Sigmoid colon (tissue), 7 donors: ENCODE measurements around the gene ELMO1. TPM values are rescaled to one million over a fixed set of nuclear protein-coding genes. Genes with fewer than 3 reads are reported as not detected.

Source experiments
- DNase-seq: peaks from one replicate; pipeline ENCODE4 v3.0.0-alpha.2; 2019
- H3K27ac ChIP-seq, 4 donors: fragments of 200-600 bp; sonication (generic); one replicate each; pipeline ENCODE4 v1.5.1; 2016 to 2019; ENCODE audit warnings: mild to moderate bottlenecking in 1 of 4
- H3K27me3 ChIP-seq, 3 donors: fragments of 200-600 bp; sonication (generic); one replicate each; pipeline ENCODE4 v1.5.1; 2019; ENCODE audit warnings: mild to moderate bottlenecking in 1 of 3
- H3K36me3 ChIP-seq, 4 donors: fragments of 200-600 bp; sonication (generic); one replicate each; pipeline ENCODE4 v1.5.1; 2016 to 2019
- H3K4me1 ChIP-seq, 4 donors: fragments of 200-600 bp; sonication (generic); one replicate each; pipeline ENCODE4 v1.5.1; 2017 to 2019
- H3K4me3 ChIP-seq, 4 donors: fragments of 200-600 bp; sonication (generic); one replicate each; pipeline ENCODE4 v1.5.1; 2017 to 2019; ENCODE audit warnings: mild to moderate bottlenecking in 2 of 4, moderate library complexity in 1 of 4
- H3K9me3 ChIP-seq, 4 donors: fragments of 200-600 bp in 3 of 4; sonication (generic) in 3 of 4; one replicate each; pipeline versions ENCODE4 v1.5.1 to v1.6.1; 2013 to 2019
- EP300 ChIP-seq, 4 donors: sonication (generic); formaldehyde crosslinking; IDR thresholded peaks; one replicate each; pipeline ENCODE4 v1.6.1; 2017; ENCODE audit warnings: antibody characterized with exemption in 4 of 4
- POLR2A ChIP-seq, 2 donors: fragments of 450-650 bp; IDR thresholded peaks; one replicate each; pipeline ENCODE4 v1.6.1; 2016; ENCODE audit warnings: antibody characterized with exemption in 2 of 2, mild to moderate bottlenecking in 2 of 2, moderate library complexity in 2 of 2
- POLR2AphosphoS5 ChIP-seq, 4 donors: sonication (generic); formaldehyde crosslinking; IDR thresholded peaks; one replicate each; pipeline ENCODE4 v1.6.1; 2017; ENCODE audit warnings: antibody characterized with exemption in 4 of 4
- WGBS, 2 donors: extraction: QIAGEN DNeasy Blood & Tissue Kit; methylation state at CpG; one replicate each; pipeline ENCODE4 v1.1.7; 2013; 5-methylcytosine and 5-hydroxymethylcytosine counted together
- intact Hi-C: fragments of 100-400 bp; cut with DNase I; formaldehyde crosslinking; loops from one replicate; pipeline ENCODE4 v1.15.1; 2023
- polyA plus RNA-seq, 3 donors: library from polyadenylated mRNA; stranded (reverse); fragments of 200-250 nt; gene quantifications; one replicate each; pipeline ENCODE4 v1.2.3, GENCODE V29; 2013
- total RNA-seq, 4 donors: library from RNA; depleted of rRNA; stranded (reverse); fragments of >200 nt; gene quantifications; one replicate each; pipeline ENCODE4 v1.1.0, GENCODE V29; 2016
- TF ChIP-seq, protein P1 (sequence below), 4 experiments: fragments of 450-650 bp in 3 of 4; fragments of 200-600 bp in 1 of 4; IDR thresholded peaks; one replicate each; pipeline ENCODE4 v1.5.1; 2016 to 2019; ENCODE audit warnings: antibody characterized with exemption in 4 of 4, mild to moderate bottlenecking in 3 of 4, moderate library complexity in 2 of 4
- donor health status: healthy with polysubstance abuse.
- donor health status: Bipolar disorder and iron deficiency.
- donor health status: healthy.

The ELMO1 gene
- total and polyA plus RNA-seq, 7 donors = 2.3 to 63.1 (median 33.9) TPM

- intact Hi-C loops = loop anchor here (10.0 kb wide), 2 partner anchors 70 to 160 kb away; partner anchors contain the start of gene ELMO1
- no peak overlapping the region for H3K4me3 ChIP-seq
- 62 to 73% methylated on average over 6 of the region's 6 CpGs for WGBS, 2 donors
- peaks cover 0 to 28% (median 4%) of the 10 kb centered on the region in 4 donors for H3K4me1 ChIP-seq
- H3K27ac ChIP-seq = peak overlapping the region in 1 of 4 donors; percentile 7
- TF ChIP-seq EP300 (IDR thresholded peaks at IDR 0.05) = no peak
- TF ChIP-seq POLR2A (IDR thresholded peaks at IDR 0.05) = no peak
- peak in 1 of 4 donors; percentile 8 for TF ChIP-seq POLR2AphosphoS5 (IDR thresholded peaks at IDR 0.05)
- TF ChIP-seq, protein P1, sequence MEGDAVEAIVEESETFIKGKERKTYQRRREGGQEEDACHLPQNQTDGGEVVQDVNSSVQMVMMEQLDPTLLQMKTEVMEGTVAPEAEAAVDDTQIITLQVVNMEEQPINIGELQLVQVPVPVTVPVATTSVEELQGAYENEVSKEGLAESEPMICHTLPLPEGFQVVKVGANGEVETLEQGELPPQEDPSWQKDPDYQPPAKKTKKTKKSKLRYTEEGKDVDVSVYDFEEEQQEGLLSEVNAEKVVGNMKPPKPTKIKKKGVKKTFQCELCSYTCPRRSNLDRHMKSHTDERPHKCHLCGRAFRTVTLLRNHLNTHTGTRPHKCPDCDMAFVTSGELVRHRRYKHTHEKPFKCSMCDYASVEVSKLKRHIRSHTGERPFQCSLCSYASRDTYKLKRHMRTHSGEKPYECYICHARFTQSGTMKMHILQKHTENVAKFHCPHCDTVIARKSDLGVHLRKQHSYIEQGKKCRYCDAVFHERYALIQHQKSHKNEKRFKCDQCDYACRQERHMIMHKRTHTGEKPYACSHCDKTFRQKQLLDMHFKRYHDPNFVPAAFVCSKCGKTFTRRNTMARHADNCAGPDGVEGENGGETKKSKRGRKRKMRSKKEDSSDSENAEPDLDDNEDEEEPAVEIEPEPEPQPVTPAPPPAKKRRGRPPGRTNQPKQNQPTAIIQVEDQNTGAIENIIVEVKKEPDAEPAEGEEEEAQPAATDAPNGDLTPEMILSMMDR (IDR thresholded peaks at IDR 0.05) = peak in 2 of 4 experiments; percentile 12 to 31
- H3K27me3 ChIP-seq = no peaks in the 10 kb centered on the region
- no peaks in the 10 kb centered on the region for H3K9me3 ChIP-seq
- H3K36me3 ChIP-seq = no peaks in the 10 kb centered on the region
- DNase-seq = peak; percentile 69
Observed at GRCh38 chr7:37284805-37285231, 163.8 kb downstream of the ELMO1 start.

DNA sequence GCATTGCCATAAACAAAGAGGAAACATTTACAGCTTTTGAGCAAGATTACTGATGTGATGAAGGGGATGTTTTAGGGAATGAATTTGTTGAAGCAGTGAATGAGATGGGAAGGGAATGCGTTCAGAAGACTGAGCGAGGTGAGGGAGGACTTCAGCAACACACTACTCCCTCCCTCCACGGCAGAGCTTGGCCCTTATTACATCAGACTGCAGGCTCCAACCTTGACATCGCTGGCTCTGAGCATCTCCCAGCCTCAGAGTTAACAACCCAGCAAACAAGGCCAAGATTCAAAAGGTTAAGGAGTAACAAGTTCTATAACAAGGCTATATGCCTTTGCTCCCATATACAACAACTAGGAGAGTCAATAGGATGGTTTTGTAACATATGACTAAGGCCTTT lies 164.4 kb downstream of the ELMO1 start:
- H3K27ac ChIP-seq = no peak overlapping the region
- 88 to 89% methylated on average over 4 of the region's 4 CpGs for WGBS, 2 donors
- no peak for TF ChIP-seq POLR2A (IDR thresholded peaks at IDR 0.05)
- TF ChIP-seq, protein P1 (IDR thresholded peaks at IDR 0.05) = no peak
- TF ChIP-seq POLR2AphosphoS5 (IDR thresholded peaks at IDR 0.05) = no peak
- TF ChIP-seq EP300 (IDR thresholded peaks at IDR 0.05) = no peak
- no peak for DNase-seq
- H3K27me3 ChIP-seq = no peaks in the 10 kb centered on the region
- no peak overlapping the region for H3K4me3 ChIP-seq
- H3K9me3 ChIP-seq = no peaks in the 10 kb centered on the region
- H3K36me3 ChIP-seq = no peaks in the 10 kb centered on the region
- H3K4me1 ChIP-seq = peaks cover 0 to 28% (median 4%) of the 10 kb centered on the region in 4 donors
- intact Hi-C loops = loop anchor here (10.0 kb wide), 2 partner anchors 69 to 161 kb away; partner anchors contain the start of gene ELMO1

DNA sequence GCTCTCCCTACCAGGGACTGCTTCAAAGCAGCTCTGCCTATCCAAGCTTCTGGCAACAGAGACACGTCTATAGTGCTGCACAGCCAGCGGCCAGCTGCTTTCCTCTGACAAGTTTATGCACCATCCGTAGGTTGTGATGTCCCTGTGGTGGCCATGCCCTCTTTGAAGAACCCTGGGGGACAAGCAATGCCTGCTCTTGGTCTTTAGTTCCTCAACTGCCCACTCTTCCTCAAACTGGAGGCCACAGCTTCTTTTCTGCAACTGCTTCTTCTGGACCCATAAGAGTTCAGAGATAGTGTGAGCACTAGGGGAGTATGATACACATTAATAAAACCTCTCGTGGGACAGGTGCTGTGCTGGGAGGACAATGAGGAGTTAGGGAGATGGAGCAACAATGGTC lies 164.9 kb downstream of the ELMO1 start:
- Histone ChIP-seq H3K27ac (peak overlapping the region in 1 of 4 donors; percentile 25), H3K4me3 (no peak overlapping the region), H3K4me1 (peaks cover 0 to 28% (median 4%) of the 10 kb centered on the region in 4 donors), H3K9me3 (no peaks in the 10 kb centered on the region), H3K27me3 (no peaks in the 10 kb centered on the region), H3K36me3 (no peaks in the 10 kb centered on the region)
- TF ChIP-seq EP300 (IDR thresholded peaks at IDR 0.05) = no peak
- TF ChIP-seq POLR2AphosphoS5 (IDR thresholded peaks at IDR 0.05) = no peak
- TF ChIP-seq POLR2A (IDR thresholded peaks at IDR 0.05) = no peak
- TF ChIP-seq, protein P1 (IDR thresholded peaks at IDR 0.05) = no peak
- no peak for DNase-seq
- intact Hi-C loops = loop anchor here (10.0 kb wide), 2 partner anchors 69 to 161 kb away; partner anchors contain the start of gene ELMO1
- WGBS, 2 donors = 84% methylated on average over 4 of the region's 4 CpGs

DNA sequence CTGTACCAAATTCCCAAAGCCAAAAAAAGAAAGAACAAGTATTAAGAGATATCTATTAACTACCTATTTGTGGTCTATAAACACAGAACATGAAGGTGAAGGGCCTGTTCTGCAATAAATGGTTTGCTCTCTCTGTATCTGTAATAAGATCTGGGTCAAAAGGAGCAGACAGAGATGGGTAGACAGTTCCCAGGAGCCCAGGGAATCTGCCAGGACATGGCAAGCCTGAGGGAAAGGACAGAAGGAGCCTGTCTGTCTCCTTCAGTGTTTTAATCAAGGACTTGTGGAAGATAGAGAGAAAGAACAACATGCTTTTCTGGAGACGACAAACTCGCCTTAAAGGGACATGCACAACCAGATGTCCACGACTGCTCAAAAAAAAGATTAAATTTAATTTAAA lies 165.7 kb downstream of the ELMO1 start:
- intact Hi-C loops = loop anchor here (10.0 kb wide), 2 partner anchors 68 to 162 kb away; partner anchors contain the start of gene ELMO1
- Histone ChIP-seq H3K4me1 (peaks cover 0 to 28% (median 4%) of the 10 kb centered on the region in 4 donors), H3K27me3 (no peaks in the 10 kb centered on the region), H3K36me3 (no peaks in the 10 kb centered on the region), H3K4me3 (no peak overlapping the region), H3K27ac (peak overlapping the region in 1 of 4 donors; percentile 13), H3K9me3 (no peaks in the 10 kb centered on the region)
- no peak for DNase-seq
- TF ChIP-seq, protein P1 (IDR thresholded peaks at IDR 0.05) = no peak
- TF ChIP-seq POLR2AphosphoS5 (IDR thresholded peaks at IDR 0.05) (no peak), POLR2A (IDR thresholded peaks at IDR 0.05) (no peak), EP300 (IDR thresholded peaks at IDR 0.05) (no peak)
- WGBS, 2 donors = 88% methylated on average over 3 of the region's 3 CpGs
